HepG2 (cell line): ENCODE data around the gene NFE2. TPM values are rescaled to one million over a fixed set of nuclear protein-coding genes. Genes with fewer than 3 reads are reported as not detected.
"Not testable (repeated sequence)": the region's sequence is repeated elsewhere in the genome, so short reads cannot be mapped to it uniquely, and the experiment has no call there.

ENCODE experiments used
- ATAC-seq: fragments of 200-7000 bp; cut with Tn5 transposase; 3 replicates; pipeline ENCODE4 v1.9.1; 2020; ENCODE audit warnings: mild to moderate bottlenecking, moderate library complexity
- BruUV-seq: library from RNA; stranded (reverse); fragments of 400-500 nt; replicated peaks from 2 replicates; lab custom pipeline; 2021; lab: Mats Ljungman, UMichigan
- CTCF ChIA-PET: fragments of 300-600 bp; formaldehyde crosslinking; extraction: SDS; loops from one replicate; lab custom pipeline; 2021; ENCODE audit warnings: low total read pairs, inconsistent platforms, low intra/inter-chr PET ratio; lab: Yijun Ruan, JAX
- POLR2A ChIA-PET: fragments of 350-600 bp; sonication (Branson Sonifier 250); formaldehyde crosslinking; loops from one replicate; lab custom pipeline; 2020; ENCODE audit warnings: antibody characterized with exemption, inconsistent platforms; lab: Yijun Ruan, JAX
- DNase-seq: peaks from one replicate; pipeline ENCODE4 v3.0.0-alpha.2; 2015; ENCODE audit warnings: low spot score
- FAIRE-seq: peaks from 3 replicates; lab custom pipeline; 2011; peaks lifted over from hg19 to GRCh38; lab: Jason Lieb, UNC
- H2AFZ ChIP-seq: one replicate; pipeline ENCODE4 v1.6.1; 2011; ENCODE audit warnings: low read length, inconsistent platforms
- H3K27ac ChIP-seq: fragments of 300-600 bp; 3 replicates; pipeline ENCODE4 v1.8.0; 2011; ENCODE audit warnings: mixed run types, mild to moderate bottlenecking, mixed read lengths, low read length, inconsistent platforms; ENCODE audit not compliant: insufficient read depth; ENCODE audit errors: extremely low read length
- H3K27me3 ChIP-seq, 2 experiments: fragments of 200-600 bp in 1 of 2; 2 replicates in 1 of 2; 3 replicates in 1 of 2; pipeline versions ENCODE4 v1.6.0 to v1.8.0; 2011; ENCODE audit warnings: low read length in 2 of 2, mild to moderate bottlenecking in 2 of 2, moderate library complexity in 2 of 2, inconsistent platforms in 1 of 2; ENCODE audit not compliant: insufficient read depth in 2 of 2, control insufficient read depth in 1 of 2
- H3K36me3 ChIP-seq, 2 experiments: fragments of 200-600 bp in 1 of 2; replicated peaks in 1 of 2; 2 replicates in 1 of 2; 3 replicates in 1 of 2; pipeline versions ENCODE4 v1.5.1 to v1.8.0; 2011; ENCODE audit warnings: low read length in 2 of 2, inconsistent platforms in 1 of 2; ENCODE audit not compliant: insufficient read depth in 2 of 2, control insufficient read depth in 1 of 2
- H3K4me1 ChIP-seq: 2 replicates; pipeline ENCODE4 v1.5.1; 2012; ENCODE audit warnings: low read length, inconsistent platforms; ENCODE audit not compliant: insufficient read depth
- H3K4me2 ChIP-seq: 2 replicates; pipeline ENCODE4 v1.6.0; 2011; ENCODE audit warnings: low read depth, low read length, inconsistent platforms
- H3K4me3 ChIP-seq, 3 experiments: fragments of 200-600 bp in 1 of 3; sonication (generic), shearing (Covaris generic) in 1 of 3; replicated peaks in 1 of 3; 2 replicates each; pipeline ENCODE4 v1.5.1; 2011 to 2016; ENCODE audit warnings: low read length in 3 of 3, inconsistent platforms in 2 of 3, low read depth in 2 of 3, mild to moderate bottlenecking in 2 of 3, control low read depth in 1 of 3, mixed read lengths in 1 of 3; ENCODE audit not compliant: insufficient read depth in 1 of 3
- H3K79me2 ChIP-seq: one replicate; pipeline ENCODE4 v1.6.1; 2011; ENCODE audit warnings: low read length, inconsistent platforms; ENCODE audit not compliant: insufficient read depth
- H3K9ac ChIP-seq: 2 replicates; pipeline ENCODE4 v1.6.0; 2011; ENCODE audit warnings: mild to moderate bottlenecking, low read depth, low read length, inconsistent platforms; ENCODE audit not compliant: insufficient read depth
- H3K9me3 ChIP-seq: 2 replicates; pipeline ENCODE4 v1.5.1; 2012; ENCODE audit warnings: mild to moderate bottlenecking, low read length
- H4K20me1 ChIP-seq: 2 replicates; pipeline ENCODE4 v1.6.0; 2011; ENCODE audit warnings: inconsistent platforms, mild to moderate bottlenecking, low read length, moderate library complexity; ENCODE audit not compliant: insufficient read depth
- AGO2 ChIP-seq: fragments of 200-400 bp; formaldehyde crosslinking; optimal IDR thresholded peaks from 2 replicates; pipeline ENCODE3; 2017; ENCODE audit warnings: mild to moderate bottlenecking, low read depth, low read length, moderate library complexity
- GABPA ChIP-seq, 2 experiments: IDR thresholded peaks; 2 replicates each; pipeline ENCODE4 v1.6.1; 2011 to 2016; ENCODE audit warnings: low read depth in 2 of 2, low read length in 1 of 2, missing biosample characterization in 1 of 2, missing genetic modification characterization in 1 of 2
- MED1 ChIP-seq: sonication (generic); formaldehyde crosslinking; IDR thresholded peaks from 2 replicates; pipeline ENCODE4 v1.4.0; 2020; ENCODE audit warnings: missing genetic modification reagents
- RBFOX2 ChIP-seq: fragments of 200-400 bp; formaldehyde crosslinking; IDR thresholded peaks from 2 replicates; pipeline ENCODE4 v1.6.1; 2017; ENCODE audit warnings: low read depth, mild to moderate bottlenecking, low read length
- ZNF563 ChIP-seq: sonication (generic); formaldehyde crosslinking; IDR thresholded peaks from 2 replicates; pipeline ENCODE4 v1.8.0; 2022; ENCODE audit warnings: mild to moderate bottlenecking, moderate library complexity, missing genetic modification reagents
- WGBS: methylation state at CpG from one replicate; pipeline ENCODE4 v1.1.6; 2017; ENCODE audit warnings: low lambda C conversion rate; 5-methylcytosine and 5-hydroxymethylcytosine counted together
- in situ Hi-C: cut with HindIII; loops from 2 replicates; pipeline ENCODE4 v1.10.0; 2017; ENCODE audit warnings: low pct_unique_long_range_greater_than_20kb; ENCODE audit not compliant: extremely low pct_ligation_motif_present
- intact Hi-C: fragments of 100-400 bp; cut with micrococcal nuclease; formaldehyde crosslinking; loops from one replicate; pipeline ENCODE4 v1.10.0; 2022; ENCODE audit not compliant: unreplicated experiment
- polyA plus RNA-seq, 8 experiments: library from polyadenylated mRNA; depleted of rRNA in 3 of 8; stranded (reverse) in 7 of 8; unstranded in 1 of 8; fragments of >200 nt; fragmentation: Illumina TruSeq in 4 of 8; extraction: Trizol in 4 of 8; gene quantifications; 2 replicates each; pipeline versions ENCODE4 v1.2.1 to v1.2.3, GENCODE V29; 2011 to 2016; ENCODE audit warnings: low read depth in 4 of 8, missing spikeins in 1 of 8, mixed read lengths in 1 of 8; ENCODE audit not compliant: insufficient read depth in 1 of 8
- total RNA-seq, 5 experiments: library from RNA; depleted of rRNA; stranded (reverse); fragments of >200 nt; fragmentation: Illumina TruSeq; extraction: Trizol; gene quantifications; 2 replicates each; pipeline ENCODE4 v1.2.3, GENCODE V29; 2016; ENCODE audit warnings: low read depth in 1 of 5

Gene NFE2
- total and polyA plus RNA-seq, 2 of the 13 experiments (the other 11 are each of a cell fraction or from before 2014, with no cell fraction given) = 4.5 to 7.8 TPM

GRCh38 chr12:54285150-54286041, 15.4 kb downstream of the NFE2 start (continued):
- TF ChIP-seq MED1 (CRISPR knock-in tag) (no peak), ZNF563 (CRISPR knock-in tag) (no peak), GABPA (IDR thresholded peaks at IDR 0.05; ENCODE audit: low read depth, low read length) (no peak), GABPA (CRISPR knock-in tag; IDR thresholded peaks at IDR 0.05; ENCODE audit: low read depth) (no peak)

- H3K9ac ChIP-seq = peak overlapping the region; percentile 100
- not testable (repeated sequence) for H3K27ac ChIP-seq
These were observed 16.6 kb downstream of the NFE2 start for GRCh38 chr12:54284070-54284780.

More at GRCh38 chr12:54284070-54284780, 16.6 kb downstream of the NFE2 start:
- ATAC-seq, BruUV-seq, DNase-seq, H3K27me3 ChIP-seq, H2AFZ ChIP-seq, CTCF ChIA-PET, FAIRE-seq, intact Hi-C loops, H3K9me3 ChIP-seq: not testable (repeated sequence)
- Histone ChIP-seq H3K4me1 (peaks cover 48% of the 10 kb centered on the region), H3K4me3 (peak overlapping the region; percentile 73 to 79 (median 76); a peak in 5 of 6 replicates), H3K36me3 (peaks cover 13 to 59% of the 10 kb centered on the region in 2 experiments), H4K20me1 (peaks cover 70% of the 10 kb centered on the region), H3K79me2 (peaks cover 43% of the 10 kb centered on the region), H3K4me2 (peak overlapping the region; percentile 79)
- in situ Hi-C loops = loop anchor here (5.0 kb wide), 1 partner anchor 43 kb away; the partner anchor contains the start of gene COPZ1
- peak; percentile 32 for TF ChIP-seq RBFOX2
- TF ChIP-seq AGO2 = peak; percentile 21
- 70% methylated on average over 1 of the region's 2 CpGs for WGBS
- POLR2A ChIA-PET = interaction anchor here (1.0 to 5.2 kb wide), 5 partner anchors 10 to 75 kb away, joined by 3 to 65 read pairs (median 11); partner anchors contain the start of genes COPZ1 and NFE2
